GM18526 (cell line): ENCODE results near the gene RDM1.

Experiments used
- POLR2A ChIP-seq: IDR thresholded peaks from 3 replicates; pipeline ENCODE4 v1.6.1; 2011; ENCODE audit not compliant: insufficient read length; ENCODE audit errors: extremely low read depth

Gene RDM1

DNA sequence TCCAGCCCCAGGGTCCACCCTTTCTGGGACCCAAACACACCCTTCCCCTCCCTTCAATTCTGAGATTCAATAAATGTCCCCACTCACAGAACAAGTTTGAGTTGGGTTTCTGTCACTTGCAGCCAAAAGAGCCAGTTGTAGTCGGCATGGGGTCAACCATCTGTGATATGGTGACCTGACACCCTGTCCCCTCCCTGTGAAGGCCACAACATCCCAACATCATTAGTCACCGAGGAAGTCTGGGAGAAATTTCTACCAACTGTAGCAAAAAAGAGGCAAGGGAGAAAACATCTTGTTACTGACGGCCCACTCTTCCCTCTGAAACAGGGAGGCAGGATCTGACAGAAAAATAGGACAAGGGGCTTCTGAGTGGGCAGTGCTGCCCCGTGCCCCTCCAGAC is 13.6 kb upstream of the RDM1 start:
- no peak for TF ChIP-seq POLR2A

- no peak for TF ChIP-seq POLR2A
Observed at GRCh38 chr17:35943537-35943936, 13.0 kb upstream of the RDM1 start, which contains the start of gene LYZL6. LYZL6 (minus strand) TSS chr17:35943713; CDS start chr17:35939356, 4,357 bp downstream.

DNA sequence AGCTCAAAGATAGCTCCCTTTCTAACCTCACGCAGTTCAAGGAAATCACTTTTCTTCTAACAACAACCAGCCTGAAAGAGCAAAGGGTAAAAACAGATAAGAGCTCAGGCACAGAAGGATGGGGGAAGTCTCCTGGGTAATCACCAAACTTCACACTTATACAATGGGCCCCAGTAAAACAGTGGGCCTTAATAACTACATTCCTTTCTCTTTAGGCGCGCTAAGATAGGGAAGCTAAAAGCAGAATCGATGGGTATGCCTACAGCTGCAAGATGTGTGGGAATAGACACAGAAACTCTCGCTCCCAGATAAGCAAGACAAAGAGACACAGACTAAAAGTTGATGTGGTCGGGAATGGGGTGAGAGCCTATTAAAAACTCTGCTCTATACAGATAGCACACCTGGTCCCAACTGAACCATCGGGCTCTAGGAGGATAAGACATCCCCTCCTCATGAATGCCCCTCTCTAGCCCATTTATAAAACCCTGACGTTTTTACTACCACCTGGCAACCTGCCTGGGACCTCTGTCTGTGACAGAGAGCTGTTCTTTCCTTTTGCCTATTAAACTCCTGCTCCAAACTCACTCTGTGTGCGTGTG is 12.1 kb upstream of the RDM1 start:
- no peak for TF ChIP-seq POLR2A

DNA sequence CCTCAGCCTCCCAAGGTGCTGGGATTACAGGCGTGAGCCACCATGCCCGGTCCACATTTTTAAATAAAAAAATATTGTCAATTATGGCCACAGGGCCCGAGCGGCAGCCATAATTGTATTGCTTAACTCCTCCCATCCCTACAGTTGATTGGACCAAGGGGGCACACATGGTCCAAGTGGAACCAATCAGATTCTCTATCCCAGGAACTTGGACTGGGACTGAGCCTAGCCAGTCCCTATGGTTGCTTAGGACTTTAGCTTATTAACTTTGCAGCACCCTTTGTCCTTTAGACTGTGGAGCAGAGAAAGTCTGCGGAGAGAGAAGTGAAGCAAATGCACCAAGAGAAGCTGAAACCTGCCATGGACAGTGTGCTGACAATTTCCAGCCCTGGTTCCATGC is 5.5 kb upstream of the RDM1 start:
- no peak for TF ChIP-seq POLR2A

DNA sequence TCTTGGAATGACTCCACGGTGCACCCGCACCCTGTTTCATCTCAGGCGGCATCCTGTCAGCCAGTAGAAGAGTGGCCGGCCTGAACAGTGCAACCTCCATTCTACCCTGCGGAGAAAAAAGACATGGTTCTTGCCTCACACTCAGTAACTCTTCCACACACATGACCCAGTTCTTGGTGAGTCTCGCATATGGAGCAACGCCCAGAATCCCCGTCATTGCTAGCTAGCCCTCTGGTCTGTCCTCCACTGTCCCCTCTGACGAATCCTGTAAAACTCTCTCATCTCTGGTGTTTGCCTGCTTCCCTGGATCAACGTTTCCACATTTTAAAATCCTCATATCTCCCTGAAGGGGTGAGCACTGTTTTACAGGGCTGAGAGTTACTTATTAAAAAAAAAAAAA is 4.2 kb upstream of the RDM1 start:
- no peak for TF ChIP-seq POLR2A

GRCh38 chr17:35932586-35932985 is 2.0 kb upstream of the RDM1 start:
- no peak for TF ChIP-seq POLR2A

DNA sequence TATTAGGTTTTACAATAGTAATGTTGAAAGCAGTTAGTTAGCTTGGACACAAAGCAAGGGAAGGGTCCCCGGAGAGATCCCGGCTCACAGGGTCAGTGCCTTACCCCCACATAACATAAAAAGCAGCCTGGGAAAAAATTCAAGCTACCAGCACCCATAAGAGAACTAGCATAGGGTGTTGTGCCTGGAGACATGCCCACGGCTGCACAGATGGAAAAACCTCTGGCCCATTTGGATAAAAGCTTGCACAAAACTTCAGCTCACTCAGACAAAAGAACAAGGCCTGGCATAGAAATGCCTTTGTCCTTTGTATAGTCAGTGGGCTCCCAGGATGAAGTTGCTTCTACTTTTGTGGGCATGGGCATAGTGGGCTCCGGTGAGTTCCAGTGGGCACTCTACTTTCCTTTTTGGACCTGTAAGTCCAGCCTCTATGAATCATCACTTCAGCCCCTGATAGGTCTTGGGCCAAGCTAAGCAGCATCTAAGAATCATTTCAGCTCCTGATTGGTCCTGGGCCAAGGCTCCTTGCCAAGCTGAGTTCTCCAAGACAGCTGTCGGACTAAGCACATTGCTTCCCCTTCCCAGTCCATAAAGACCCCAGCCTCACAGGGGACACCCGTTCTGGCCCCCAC is 1.3 kb upstream of the RDM1 start:
- no peak for TF ChIP-seq POLR2A

DNA sequence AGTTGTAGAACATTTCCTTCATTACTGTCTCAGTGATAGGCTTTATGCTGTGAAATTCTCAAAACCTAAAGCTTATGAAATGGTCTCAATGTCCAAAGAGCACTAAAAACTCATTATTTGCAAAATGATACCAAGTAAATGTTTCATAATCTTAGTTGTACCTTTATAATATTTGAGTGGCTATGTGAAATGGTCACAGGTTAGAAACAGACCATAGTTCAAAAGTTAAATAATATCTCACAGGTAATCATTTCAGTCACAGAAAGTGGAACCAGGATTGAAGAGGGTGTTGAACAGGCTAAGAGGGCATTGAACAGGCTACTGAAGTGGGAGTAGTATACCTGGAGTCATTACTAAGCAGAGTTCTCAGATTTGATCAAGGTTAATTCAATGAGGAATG is 2.9 kb downstream of the RDM1 start:
- no peak for TF ChIP-seq POLR2A

GRCh38 chr17:35923609-35924114 is 6.9 kb downstream of the RDM1 start:
- no peak for TF ChIP-seq POLR2A

- TF ChIP-seq POLR2A: no peak
Observed at GRCh38 chr17:35920229-35920628, 10.3 kb downstream of the RDM1 start.

- TF ChIP-seq POLR2A: no peak
Observed at GRCh38 chr17:35918665-35919064, 11.9 kb downstream of the RDM1 start.

- no peak for TF ChIP-seq POLR2A
Observed at GRCh38 chr17:35917519-35918213, 12.9 kb downstream of the RDM1 start.

DNA sequence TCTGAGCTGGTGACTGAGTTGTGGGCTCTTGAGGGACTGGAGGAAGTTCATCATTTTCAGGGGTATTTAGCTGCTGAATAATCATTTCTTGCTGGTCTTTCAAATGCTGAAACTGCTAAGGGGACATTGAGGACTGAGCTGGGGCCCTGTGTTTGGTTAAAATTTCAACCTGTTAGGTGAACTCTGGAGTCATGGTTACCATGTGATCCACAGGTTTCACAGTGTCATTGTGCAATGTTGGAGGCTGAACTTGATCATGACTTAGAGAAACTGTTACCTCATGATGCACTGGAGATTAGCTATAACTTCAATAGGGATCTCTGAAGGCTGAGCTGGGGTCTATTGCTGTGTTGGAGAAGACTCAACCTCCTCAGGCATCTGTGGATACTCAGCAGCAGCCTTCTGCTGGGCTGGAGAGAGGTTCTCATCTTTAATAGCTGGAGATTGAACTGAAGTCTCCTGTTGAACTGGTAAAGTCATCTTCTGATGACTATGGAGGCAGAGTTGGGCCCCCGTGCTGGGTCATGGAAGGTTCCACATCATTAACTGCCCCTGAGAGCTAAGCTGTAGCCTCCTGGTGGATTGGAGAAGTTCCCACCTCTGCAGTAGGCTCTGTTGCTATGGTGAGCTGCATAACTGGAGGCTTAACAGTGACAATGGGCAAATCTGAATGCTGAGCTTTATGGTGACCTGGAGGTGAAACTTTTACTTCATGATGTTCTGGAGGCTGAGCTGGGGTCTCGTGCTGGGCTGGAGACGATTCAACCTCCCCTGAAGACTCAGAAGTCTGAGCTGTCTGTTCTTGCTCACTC is 15.2 kb downstream of the RDM1 start:
- no peak for TF ChIP-seq POLR2A

DNA sequence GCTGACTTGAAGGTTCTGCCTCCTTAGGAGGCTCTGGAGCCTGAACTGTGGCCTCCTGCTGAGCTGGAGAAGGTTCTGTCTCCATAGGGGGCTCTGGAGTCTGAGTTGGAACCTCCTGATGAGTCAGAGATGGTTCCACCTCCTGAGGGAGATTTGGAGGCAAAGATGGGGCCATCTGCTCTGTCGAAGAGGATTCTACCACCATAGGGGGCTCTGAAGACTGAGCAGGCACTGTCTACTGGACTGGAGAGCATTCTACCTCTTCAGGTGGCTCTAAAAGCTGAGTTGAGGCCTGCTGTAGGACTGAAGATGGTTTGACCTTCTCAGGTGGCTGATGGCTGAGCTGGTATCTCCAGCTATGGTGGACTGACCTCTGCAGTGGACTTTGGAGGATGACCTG is 16.2 kb downstream of the RDM1 start:
- TF ChIP-seq POLR2A: no peak

DNA sequence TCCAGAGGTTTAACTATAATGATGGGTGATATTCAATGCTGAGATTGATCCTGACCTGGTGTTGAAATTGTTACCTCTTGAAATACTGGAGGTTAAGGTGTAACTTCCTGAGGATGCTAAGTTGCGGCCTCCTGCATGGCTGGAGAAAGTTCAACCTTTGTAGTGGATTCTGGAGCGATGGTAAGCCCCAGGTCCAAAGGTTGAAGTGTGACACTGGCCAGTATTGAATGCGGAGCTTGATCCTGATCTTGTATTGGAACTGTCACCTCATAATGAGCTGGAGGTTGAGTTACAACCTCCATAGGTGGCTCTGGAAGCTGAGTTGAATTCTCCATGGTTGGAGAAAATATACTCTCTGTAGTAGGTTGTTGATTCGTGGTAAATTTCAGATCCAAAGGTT is 17.0 kb downstream of the RDM1 start:
- TF ChIP-seq POLR2A: no peak
